ENCODE data around the gene ZFAND3. TPM values are rescaled to one million over a fixed set of nuclear protein-coding genes. Genes with fewer than 3 reads are reported as not detected.
"Not testable (repeated sequence)": the region's sequence is repeated elsewhere in the genome, so short reads cannot be mapped to it uniquely, and the experiment has no call there.

The ZFAND3 gene
- total and polyA plus RNA-seq, 10 of the 15 experiments (the other 5 are each of a cell fraction or from before 2014, with no cell fraction given), result 0.90 to 34.4 (median 16.3) TPM

DNA sequence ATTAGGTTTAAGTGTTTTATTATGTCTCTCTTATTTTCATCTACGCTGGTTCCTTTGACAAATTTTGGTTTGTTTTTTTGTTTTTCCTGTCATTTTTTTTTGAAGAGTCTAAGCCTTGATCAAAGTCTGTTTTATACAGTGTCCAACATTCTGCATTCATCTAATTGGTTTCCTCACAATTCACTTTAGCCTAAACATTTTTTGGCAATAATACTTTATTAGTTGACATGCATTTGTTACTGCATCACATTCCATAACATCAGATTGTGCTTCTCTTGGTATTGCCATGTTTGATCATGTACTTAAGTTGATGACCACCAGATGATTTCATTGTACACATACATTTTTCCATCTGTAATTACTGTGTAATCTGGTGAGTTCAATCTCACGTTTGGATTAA lies 173.2 kb downstream of the ZFAND3 start:
- ChIA-PET RAD21 (ENCODE audit: unreplicated experiment) (interaction anchor here (1.0 to 1.5 kb wide), 2 partner anchors 144 to 174 kb away, joined by 3 read pairs; no protein-coding TSS in a partner anchor), SMC1A (ENCODE audit: uncharacterized antibody, unreplicated experiment) (interaction anchor here (0.8 to 2.3 kb wide), 7 partner anchors 10 to 202 kb away, joined by 3 to 6 read pairs (median 4); no protein-coding TSS in a partner anchor), POLR2A (interaction anchor here (0.6 kb wide), 1 partner anchor 18 kb away, joined by 4 read pairs; no protein-coding TSS in a partner anchor), CTCF (no interaction called here)
- no TSS peak for BruUV-seq (replicated peaks)
- H3K27me3 ChIP-seq (replicated peaks in 1 of 2; ENCODE audit: control insufficient read depth in 2 of 2, insufficient read depth in 2 of 2, low read length in 1 of 2), result no peaks in the 10 kb centered on the region
- no peaks in the 10 kb centered on the region for H3K36me3 ChIP-seq (ENCODE audit: control insufficient read depth in 2 of 2, insufficient read depth in 2 of 2, low read length in 1 of 2)
- H3K79me2 ChIP-seq (ENCODE audit: control insufficient read depth, insufficient read depth, low read length), result peaks cover 25% of the 10 kb centered on the region
- TF ChIP-seq GATAD2B (conservative IDR thresholded peaks at IDR 0.05; ENCODE audit: low read depth) (no peak), TCF3 (IDR thresholded peaks at IDR 0.05; ENCODE audit: borderline replicate concordance, insufficient read depth, low read depth, low read length) (no peak)
- TF ChIP-seq, protein P1, sequence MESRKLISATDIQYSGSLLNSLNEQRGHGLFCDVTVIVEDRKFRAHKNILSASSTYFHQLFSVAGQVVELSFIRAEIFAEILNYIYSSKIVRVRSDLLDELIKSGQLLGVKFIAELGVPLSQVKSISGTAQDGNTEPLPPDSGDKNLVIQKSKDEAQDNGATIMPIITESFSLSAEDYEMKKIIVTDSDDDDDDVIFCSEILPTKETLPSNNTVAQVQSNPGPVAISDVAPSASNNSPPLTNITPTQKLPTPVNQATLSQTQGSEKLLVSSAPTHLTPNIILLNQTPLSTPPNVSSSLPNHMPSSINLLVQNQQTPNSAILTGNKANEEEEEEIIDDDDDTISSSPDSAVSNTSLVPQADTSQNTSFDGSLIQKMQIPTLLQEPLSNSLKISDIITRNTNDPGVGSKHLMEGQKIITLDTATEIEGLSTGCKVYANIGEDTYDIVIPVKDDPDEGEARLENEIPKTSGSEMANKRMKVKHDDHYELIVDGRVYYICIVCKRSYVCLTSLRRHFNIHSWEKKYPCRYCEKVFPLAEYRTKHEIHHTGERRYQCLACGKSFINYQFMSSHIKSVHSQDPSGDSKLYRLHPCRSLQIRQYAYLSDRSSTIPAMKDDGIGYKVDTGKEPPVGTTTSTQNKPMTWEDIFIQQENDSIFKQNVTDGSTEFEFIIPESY (IDR thresholded peaks at IDR 0.05), result no peak
- H3K9me3 ChIP-seq (replicated peaks; ENCODE audit: control insufficient read depth, insufficient read depth, low read length), result no peaks in the 10 kb centered on the region
- H2AFZ ChIP-seq (ENCODE audit: control insufficient read depth, low read depth, low read length), result no peak overlapping the region
- in situ Hi-C loops (cut with MboI) (no loop called here), intact Hi-C loops (cut with micrococcal nuclease; ENCODE audit: unreplicated experiment) (no loop called here)
- H3K9ac ChIP-seq (ENCODE audit: control insufficient read depth, insufficient read depth, low read length), result no peak overlapping the region
- H3K4me2 ChIP-seq (ENCODE audit: control insufficient read depth, insufficient read depth), result no peak overlapping the region
- WGBS (ENCODE audit: insufficient coverage, insufficient replicate concordance, low lambda C conversion rate, missing lambda C conversion rate), result 98% methylated on average over 2 of the region's 2 CpGs
- DNase-seq (ENCODE audit: low read depth, low spot score) (no peak), ATAC-seq (no peak), FAIRE-seq (no peak)
- H3K27ac ChIP-seq (ENCODE audit: control insufficient read depth, insufficient read depth), result no peak overlapping the region
- no peak overlapping the region for H3K4me3 ChIP-seq
- H3K4me1 ChIP-seq (ENCODE audit: control insufficient read depth, insufficient read depth, low read length), result peaks cover 6% of the 10 kb centered on the region; the same call in 1 of the 2 replicates
- no peaks in the 10 kb centered on the region for H4K20me1 ChIP-seq (ENCODE audit: control insufficient read depth, insufficient read depth)

DNA sequence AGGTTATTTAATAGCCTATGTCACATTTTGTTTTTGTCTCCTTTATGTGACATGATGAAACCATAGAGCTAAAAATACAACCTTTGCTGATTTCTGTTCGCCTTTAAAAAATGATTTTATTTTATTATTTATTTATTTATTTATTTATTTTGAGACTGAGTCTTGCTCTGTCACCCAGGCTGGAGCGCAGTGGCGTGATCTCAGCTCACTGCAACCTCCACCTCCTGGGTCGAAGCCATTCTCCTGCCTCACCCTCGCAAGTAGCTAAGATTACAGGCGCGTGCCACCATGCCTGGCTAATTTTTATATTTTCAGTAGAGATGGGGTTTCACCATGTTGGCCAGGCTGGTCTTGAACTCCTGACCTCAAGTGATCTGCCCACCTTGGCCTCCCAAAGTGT lies 173.7 kb downstream of the ZFAND3 start:
- RAD21 ChIA-PET (ENCODE audit: unreplicated experiment); DNase-seq (ENCODE audit: low read depth, low spot score); BruUV-seq (replicated peaks); FAIRE-seq; H2AFZ ChIP-seq (ENCODE audit: control insufficient read depth, low read depth, low read length); H3K4me2 ChIP-seq (ENCODE audit: control insufficient read depth, insufficient read depth); H4K20me1 ChIP-seq (ENCODE audit: control insufficient read depth, insufficient read depth); H3K36me3 ChIP-seq (ENCODE audit: control insufficient read depth in 2 of 2, insufficient read depth in 2 of 2, low read length in 1 of 2); H3K4me1 ChIP-seq (ENCODE audit: control insufficient read depth, insufficient read depth, low read length); H3K9ac ChIP-seq (ENCODE audit: control insufficient read depth, insufficient read depth, low read length); in situ Hi-C loops (cut with MboI); ATAC-seq; H3K4me3 ChIP-seq; H3K27ac ChIP-seq (ENCODE audit: control insufficient read depth, insufficient read depth); H3K9me3 ChIP-seq (replicated peaks; ENCODE audit: control insufficient read depth, insufficient read depth, low read length); intact Hi-C loops (cut with micrococcal nuclease; ENCODE audit: unreplicated experiment); H3K27me3 ChIP-seq (replicated peaks in 1 of 2; ENCODE audit: control insufficient read depth in 2 of 2, insufficient read depth in 2 of 2, low read length in 1 of 2): not testable (repeated sequence)
- POLR2A ChIA-PET, result interaction anchor here (0.6 kb wide), 1 partner anchor 16 kb away, joined by 3 read pairs; no protein-coding TSS in a partner anchor
- WGBS (ENCODE audit: insufficient coverage, insufficient replicate concordance, low lambda C conversion rate, missing lambda C conversion rate), result 98% methylated on average over 7 of the region's 7 CpGs
- SMC1A ChIA-PET (ENCODE audit: uncharacterized antibody, unreplicated experiment), result interaction anchor here (0.9 to 2.1 kb wide), 6 partner anchors 10 to 202 kb away, joined by 3 to 6 read pairs (median 4); no protein-coding TSS in a partner anchor
- CTCF ChIA-PET, result interaction anchor here (1.4 kb wide), 1 partner anchor 65 kb away, joined by 3 read pairs; no protein-coding TSS in a partner anchor
- peaks cover 23% of the 10 kb centered on the region for H3K79me2 ChIP-seq (ENCODE audit: control insufficient read depth, insufficient read depth, low read length)
